22Rv1 (cell line): ENCODE measurements around the gene LINC00237.

Experiments
- H3K27ac ChIP-seq: fragments of 450-650 bp; 2 replicates; pipeline ENCODE4 v1.5.1; 2017
- CTCF ChIP-seq: fragments of 450-650 bp; IDR thresholded peaks from 2 replicates; pipeline ENCODE4 v1.5.1; 2017; ENCODE audit warnings: mild to moderate bottlenecking
- ZFX ChIP-seq: fragments of 450-650 bp; IDR thresholded peaks from 2 replicates; pipeline ENCODE4 v1.6.1; 2017; ENCODE audit warnings: antibody characterized with exemption, borderline replicate concordance

LINC00237 gene

DNA sequence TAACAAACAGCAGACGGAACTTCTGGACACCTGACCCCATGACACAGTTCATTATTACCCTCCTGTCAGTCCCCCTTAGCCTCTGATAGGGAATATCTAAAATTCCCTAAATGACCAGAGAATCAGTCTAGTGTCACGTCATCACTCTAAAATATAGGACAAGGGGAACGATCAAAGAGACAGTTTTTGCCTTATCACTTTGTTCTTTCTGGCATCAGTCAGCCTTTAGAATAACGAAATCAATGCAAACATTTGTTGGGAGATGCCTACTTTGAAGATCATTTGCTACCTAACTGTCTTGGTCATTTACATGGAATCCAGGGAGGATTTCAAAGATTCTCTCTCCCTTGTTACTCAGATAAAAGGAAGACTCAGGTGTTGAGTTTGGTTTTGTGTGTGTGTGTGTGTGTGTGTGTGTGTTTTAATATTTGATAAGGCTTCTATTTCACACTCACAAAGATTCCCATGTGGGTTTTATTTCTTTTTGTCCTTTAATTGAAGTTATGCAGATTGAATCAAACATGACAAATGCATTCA, 28.3 kb downstream of the LINC00237 start:
- TF ChIP-seq ZFX (no peak), CTCF (no peak)
- H3K27ac ChIP-seq: no peak overlapping the region

- no peak overlapping the region for H3K27ac ChIP-seq
- TF ChIP-seq CTCF: no peak
- no peak for TF ChIP-seq ZFX
These were observed 30.1 kb downstream of the LINC00237 start for GRCh38 chr20:21076073-21076472.

GRCh38 chr20:21075471-21075870, 30.7 kb downstream of the LINC00237 start:
- TF ChIP-seq ZFX (no peak), CTCF (no peak)
- no peak overlapping the region for H3K27ac ChIP-seq

DNA sequence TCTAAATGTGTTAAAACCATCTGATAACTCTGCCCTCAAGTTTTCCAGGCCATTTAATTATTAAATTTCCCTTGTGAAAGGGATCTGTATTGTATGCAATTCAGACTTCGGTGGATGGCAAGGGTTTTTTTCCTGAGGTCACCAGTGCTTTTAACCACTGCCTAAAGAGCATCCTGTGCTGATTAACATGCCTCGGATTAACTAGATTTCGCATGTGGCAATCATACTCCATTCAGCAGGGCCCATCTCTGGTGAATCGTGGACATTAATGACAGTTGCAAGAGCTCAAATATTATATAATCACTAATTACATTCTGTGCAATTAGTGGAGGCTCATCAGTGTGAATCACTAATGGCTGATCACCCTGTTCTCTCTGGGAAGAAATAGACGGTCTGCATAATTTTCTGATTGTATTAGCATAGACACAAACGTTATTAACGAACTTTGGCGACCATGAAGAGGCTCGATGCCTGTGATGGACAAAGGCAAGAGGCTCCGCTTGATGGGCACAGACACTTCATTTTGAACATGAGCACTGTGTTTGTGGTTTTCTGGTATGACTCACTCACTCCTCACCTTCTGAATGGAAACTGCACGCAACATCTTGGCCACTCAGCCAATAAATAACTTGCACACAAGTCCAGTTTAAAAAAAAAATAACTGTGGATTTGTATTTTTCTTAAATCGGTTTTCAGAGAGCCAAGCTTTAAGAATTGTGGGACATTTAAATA, 31.4 kb downstream of the LINC00237 start:
- TF ChIP-seq CTCF (no peak), ZFX (no peak)
- no peak overlapping the region for H3K27ac ChIP-seq

GRCh38 chr20:21067255-21067654, 38.9 kb downstream of the LINC00237 start:
- TF ChIP-seq CTCF (no peak), ZFX (no peak)
- no peak overlapping the region for H3K27ac ChIP-seq

DNA sequence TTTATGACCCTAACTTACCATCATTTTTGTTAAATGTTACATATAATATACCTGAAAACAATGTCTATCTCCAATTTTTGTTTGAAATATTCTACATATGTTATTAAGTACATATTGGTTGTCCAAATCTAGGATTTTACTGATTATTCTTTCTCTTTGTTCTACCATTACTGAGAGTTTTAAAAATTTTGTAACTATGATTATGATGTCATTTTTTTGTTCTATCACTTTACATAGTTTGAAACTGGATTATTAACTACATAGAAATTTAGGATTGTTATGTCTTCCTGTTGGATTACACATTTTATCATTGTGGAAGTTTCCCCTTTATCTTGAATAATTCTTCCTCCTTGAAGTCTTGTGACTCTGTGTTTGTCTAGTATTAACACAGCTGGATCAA, 41.2 kb downstream of the LINC00237 start:
- H3K27ac ChIP-seq: no peak overlapping the region
- TF ChIP-seq CTCF: no peak

DNA sequence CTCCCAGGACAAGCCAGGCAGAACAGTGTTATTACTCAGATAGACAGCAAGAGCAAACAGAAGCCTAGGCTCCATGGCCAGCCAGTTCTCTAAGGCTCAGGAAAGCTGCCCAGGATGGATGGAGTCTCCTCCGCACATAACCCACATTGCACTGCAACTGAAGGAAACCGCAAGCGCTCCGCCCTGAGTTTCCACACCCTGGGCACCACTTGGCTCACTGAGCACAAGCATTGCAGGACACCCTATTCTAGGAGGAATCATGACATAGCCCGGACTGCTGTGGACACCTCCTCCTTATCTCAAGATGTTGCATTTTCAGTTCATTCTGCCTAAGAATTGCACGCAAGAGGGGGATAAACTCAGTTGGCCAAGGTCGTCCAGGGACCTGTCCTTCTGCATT, 42.9 kb downstream of the LINC00237 start:
- no peak overlapping the region for H3K27ac ChIP-seq
- TF ChIP-seq ZFX (no peak), CTCF (no peak)
